NCI-H1048 (cell line): ENCODE results near the gene WNT2.

Source experiments
- DNase-seq: peaks from one replicate; lab custom pipeline; 2025; lab: John Stamatoyannopoulos, UW

The WNT2 gene

DNA sequence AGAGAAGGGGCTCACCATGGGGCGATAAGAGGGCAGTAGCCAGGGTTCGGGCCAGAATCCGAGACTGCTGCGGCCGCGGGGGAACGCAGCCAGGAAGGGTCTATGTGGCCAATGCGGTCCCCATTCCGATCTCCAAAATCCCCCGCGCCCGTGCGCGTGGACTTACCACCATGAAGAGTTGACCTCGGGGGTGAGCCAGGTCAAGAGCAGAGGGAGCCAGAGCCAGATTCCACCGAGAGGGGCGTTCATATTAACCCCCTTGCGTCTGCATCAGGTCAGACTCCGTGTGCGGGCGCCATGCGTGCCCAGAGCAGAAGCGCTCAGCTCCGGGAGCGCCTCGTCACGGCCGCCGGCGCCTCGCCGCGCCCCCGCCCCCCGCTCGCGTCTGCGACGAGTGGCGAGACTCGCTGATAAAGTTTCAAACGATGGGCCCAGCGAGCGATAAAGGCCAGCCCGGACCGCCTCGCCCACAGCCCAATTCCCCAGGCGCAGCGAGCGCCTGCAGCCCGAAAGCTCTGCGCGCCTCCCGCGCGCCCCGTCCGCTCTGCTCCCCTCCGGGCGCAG, at the start of gene WNT2:
Gene WNT2 (minus strand): TSS at position 318 of the 564 bp plus-strand sequence. CDS start 69 bp downstream, at position 249.
- DNase-seq: no peak

DNA sequence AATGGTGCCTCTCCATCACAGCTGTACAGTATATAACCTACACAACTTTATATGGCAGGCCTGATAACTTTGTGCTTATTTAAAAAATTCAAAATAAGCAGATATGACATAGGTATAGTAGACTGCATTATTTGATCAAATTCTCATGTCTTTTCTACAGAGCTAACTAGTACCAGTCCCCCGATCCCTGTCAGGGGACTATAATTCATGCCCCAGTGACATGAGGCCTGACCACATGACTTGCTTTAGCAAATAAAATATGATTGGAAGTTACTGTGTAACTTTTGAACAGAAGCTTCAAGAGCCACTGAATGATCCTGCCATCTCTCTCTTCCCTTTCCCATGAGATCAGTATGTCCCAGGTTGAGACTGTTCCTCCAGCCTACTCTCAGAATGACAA, 49.2 kb upstream of the WNT2 start:
- DNase-seq: no peak

- DNase-seq: no peak
Observed at GRCh38 chr7:117364339-117365080, 41.7 kb upstream of the WNT2 start.

DNA sequence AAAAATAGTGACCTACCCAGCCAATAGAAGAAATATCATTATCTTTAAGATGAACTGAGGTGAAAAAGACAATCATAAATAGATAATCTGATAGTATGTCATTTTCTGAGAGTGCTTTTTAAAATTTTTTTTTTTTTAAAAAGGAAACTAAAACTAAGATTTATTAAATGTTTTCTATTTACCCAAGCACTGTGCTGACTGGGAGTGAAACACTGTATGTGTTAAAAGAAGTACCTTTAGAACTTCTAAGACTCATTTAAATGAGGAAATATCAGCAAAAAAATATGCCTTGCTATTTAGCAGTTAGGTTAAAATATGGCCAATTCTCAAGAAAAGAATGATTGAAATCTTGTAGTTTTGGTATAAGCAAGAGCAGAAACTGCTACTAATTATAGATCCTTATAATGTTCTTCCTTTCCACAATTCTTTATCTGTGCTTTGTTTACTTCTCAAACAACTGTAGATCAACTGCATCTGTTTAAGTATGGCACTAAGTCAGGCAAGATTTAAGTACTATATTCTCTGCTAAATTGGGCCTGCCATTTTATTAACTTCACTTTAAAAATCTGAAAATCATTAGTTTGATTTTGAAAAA, 39.5 kb upstream of the WNT2 start:
- DNase-seq: no peak

DNA sequence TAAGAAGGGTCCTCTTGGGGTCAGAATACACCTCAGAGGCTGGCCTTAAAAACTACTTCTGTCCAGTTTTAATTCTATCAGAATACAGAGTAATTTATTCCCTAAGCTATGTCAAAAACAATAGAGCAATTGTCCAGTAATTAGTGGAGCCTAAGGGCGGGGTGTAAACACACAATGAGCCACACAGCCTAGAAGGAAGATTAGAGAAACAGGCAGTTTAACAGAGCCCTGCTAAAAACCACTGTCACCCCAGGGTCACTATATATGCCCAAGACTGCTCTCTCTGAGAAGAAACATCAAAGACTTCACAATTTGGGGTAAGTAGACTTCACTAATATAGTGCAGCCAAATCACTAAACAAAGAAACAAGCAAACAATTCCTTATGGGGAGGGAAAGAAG, 27.2 kb upstream of the WNT2 start:
- no peak for DNase-seq

DNA sequence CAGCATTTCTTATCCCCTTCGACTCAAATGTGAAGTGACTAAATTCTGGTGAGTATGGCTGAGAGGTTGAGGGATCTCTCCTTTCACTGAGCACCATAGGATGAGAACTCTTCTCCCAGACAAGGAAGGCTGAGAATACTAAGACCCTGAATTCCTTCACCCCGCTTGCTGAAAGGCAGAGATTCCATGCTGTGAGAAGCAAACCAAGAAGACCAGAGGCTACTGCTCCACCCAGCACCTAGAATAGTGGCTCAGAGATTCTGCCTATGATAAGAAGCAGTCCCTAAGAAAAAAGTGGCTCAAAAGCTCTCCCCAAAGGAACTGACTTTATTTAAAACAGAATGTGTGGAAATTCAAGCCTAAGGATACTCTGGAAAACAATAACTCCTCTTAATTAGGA, 26.7 kb upstream of the WNT2 start:
- no peak for DNase-seq

GRCh38 chr7:117347962-117348672, 25.3 kb upstream of the WNT2 start:
- DNase-seq: no peak

DNA sequence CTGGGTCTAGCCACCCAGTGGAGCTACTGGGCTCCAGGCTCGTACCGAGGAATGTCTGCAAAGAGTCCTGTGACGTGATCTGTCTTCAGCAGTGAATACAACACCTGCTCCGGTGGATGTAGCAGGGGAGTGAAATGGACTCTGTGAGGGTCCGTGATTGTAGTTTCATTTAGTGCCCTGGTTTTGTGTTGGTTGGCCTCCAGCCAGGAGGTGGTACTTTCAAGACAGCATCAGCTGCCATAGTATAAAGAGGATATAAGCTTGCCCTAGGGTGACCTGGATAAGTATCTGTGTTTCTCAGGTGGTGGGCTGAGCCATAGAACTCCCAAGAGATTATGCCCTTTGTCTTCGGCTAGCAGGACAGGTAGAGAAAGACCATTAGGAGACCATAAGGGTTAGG, 24.6 kb upstream of the WNT2 start:
- DNase-seq: no peak

DNA sequence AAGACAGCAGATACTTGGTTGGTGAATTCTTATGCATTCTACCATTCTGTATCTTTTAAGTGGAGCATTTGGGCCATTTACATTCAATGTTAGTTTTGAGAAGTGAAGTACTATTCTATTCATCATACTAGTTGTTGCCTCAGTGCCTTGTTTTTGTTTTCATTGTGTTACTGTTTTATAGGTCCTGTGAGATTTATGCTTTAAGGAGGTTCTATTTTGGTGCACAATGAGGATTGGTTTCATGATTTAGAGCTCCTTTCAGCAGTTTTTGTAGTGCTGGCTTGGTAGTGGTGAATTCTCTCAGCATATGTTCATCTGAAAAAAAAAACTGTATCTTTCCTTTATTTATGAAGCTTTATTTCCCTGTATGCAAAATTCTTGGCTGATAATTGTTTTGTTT, 23.3 kb upstream of the WNT2 start:
- no peak for DNase-seq

DNA sequence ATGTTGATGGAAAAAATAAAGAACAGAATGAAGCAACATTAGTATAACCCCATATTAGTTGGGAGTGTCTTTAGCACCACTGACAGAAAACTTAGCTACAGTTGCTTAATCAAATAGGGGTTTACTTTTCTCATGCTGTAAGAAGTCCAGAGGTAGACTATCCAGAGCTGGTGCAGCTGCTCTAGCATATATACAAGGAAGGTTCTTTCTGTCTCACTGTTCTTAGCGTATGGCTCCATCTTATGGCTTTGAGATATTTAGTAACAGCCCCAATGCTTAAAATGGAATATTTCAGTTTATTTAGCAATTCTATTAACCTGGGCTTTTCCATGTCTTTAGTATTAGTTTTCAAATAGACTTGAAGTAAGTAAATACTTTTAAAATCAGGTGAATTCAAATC, 15.2 kb upstream of the WNT2 start:
- no peak for DNase-seq

GRCh38 chr7:117333168-117333567, 10.3 kb upstream of the WNT2 start:
- no peak for DNase-seq

- no peak for DNase-seq
Observed at GRCh38 chr7:117332031-117332430, 9.2 kb upstream of the WNT2 start.

DNA sequence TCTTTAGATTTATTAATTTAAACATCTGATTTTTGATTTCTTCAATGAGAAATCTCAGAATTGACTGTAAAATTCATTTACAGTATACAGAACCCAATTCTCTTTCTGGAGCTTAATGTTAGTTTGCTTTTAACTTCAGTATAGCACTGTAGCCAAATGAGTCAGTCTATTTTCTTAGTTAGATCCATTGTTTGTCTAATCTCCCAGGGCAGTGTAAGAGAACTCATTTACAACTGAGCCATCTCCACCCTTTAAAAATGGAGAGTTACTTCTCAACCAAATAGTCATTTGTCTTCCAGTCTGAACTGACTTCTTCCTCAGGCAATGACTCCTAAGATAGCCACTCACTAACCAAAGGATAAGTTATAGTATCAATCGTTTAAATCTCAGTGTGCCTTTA, 3.0 kb upstream of the WNT2 start:
- no peak for DNase-seq

- DNase-seq: no peak
Observed at GRCh38 chr7:117324960-117325359, 2.1 kb upstream of the WNT2 start.

DNA sequence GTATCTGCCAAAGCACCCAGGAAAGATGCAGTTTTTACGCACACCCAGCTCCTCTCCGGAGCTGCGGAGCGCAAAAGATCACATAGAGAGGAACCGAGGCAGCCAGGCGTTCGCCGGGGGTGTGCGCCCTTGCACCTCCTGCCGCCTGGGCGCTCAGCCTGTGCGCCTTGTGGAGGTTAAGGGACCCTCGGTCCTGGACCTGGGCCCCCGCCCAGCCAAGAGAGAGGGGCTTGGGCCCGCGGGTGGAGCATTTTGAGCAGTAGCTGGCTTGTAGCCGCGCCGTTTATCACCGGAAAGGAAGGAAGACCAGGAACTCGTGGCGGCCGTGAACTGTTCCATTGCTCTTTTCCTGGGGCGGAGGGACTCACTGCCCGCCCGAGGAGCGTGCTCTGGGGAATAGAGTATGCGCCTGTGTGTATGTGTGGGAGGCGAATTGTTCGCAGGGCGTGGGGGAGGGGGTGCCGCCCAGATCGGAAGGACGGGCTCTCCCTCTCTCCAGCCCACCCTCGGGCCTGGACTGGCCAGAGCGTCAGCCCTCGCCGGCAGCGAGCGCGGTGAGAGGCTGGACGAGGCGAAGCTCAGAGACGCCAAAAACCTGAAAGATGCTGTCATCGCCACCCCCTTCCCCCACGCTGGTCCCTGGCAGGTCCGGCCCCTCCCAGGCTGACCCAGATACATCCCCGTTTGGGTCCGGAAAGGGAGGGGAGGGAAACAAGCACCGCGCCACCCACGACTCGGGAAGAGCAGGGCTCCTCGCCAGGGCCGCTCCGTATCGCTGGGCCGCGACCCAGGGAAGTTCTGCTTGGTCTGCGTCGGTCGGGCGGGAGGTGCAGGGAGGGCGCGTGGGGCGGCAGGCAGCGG, 1.2 kb upstream of the WNT2 start:
- DNase-seq: no peak

DNA sequence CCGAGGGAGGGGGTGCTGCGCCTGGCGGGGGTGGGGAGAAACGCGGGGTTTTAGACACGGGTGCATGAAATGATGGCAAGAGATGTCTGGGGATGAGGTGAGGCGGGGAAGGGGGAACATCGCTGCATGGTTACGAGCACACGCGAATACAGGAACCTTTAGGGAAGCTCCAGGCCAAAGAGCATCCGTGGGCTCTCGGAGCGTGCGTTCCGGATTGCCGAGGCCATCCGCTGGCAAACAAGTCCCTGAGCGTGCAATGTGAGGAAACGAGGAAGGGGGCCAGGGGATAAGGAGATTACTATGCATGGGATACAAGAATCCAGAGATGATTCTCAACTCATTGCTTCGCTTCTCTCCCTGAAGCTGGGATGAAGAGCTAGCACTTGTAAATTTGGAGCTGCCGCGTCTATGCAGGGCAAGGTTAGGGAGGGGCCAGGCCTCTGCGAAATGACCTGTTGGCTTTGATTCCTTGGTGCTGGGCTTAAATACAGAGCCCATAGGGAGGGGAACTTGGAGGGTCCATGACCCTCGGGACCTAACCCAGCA, 520 bp upstream of the WNT2 start:
- no peak for DNase-seq

GRCh38 chr7:117320523-117320922, 2.3 kb downstream of the WNT2 start:
- no peak for DNase-seq

DNA sequence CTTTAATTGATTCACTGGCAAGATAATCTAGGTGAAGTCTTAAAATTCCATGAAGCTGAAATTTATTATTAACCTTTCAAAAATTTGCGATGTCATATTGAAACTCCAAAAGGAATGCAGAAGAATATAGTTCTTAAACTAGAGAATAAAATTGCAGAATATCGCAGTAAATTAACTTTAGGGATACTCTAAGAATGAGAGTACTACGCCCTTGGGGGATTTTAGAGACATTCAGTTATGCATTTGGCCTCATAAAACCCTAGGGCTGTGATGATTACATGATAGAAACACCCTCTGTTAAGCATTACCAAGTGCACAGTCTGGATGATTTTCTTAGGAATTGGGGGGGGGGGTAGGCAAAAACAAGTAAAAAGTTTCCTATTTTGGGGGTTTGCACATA, 3.7 kb downstream of the WNT2 start:
- no peak for DNase-seq

- no peak for DNase-seq
Observed at GRCh38 chr7:117313582-117313981, 9.3 kb downstream of the WNT2 start.

GRCh38 chr7:117312593-117313580, 10.0 kb downstream of the WNT2 start:
- no peak for DNase-seq

- DNase-seq: no peak
Observed at GRCh38 chr7:117308891-117309290, 14.0 kb downstream of the WNT2 start.
